Neural progenitor cell (in vitro differentiated cells): Measurements from ENCODE around the gene HYCC2.

Experiments used
- CTCF ChIP-seq: fragments of 200-600 bp; sonication (generic); IDR thresholded peaks from 2 replicates; pipeline ENCODE4 v1.5.1; 2017; ENCODE audit warnings: antibody characterized with exemption, mild to moderate bottlenecking
- EZH2 ChIP-seq: fragments of 200-600 bp; sonication (generic); IDR thresholded peaks from 2 replicates; pipeline ENCODE4 v1.6.1; 2017; ENCODE audit warnings: antibody characterized with exemption, mild to moderate bottlenecking, moderate library complexity

GRCh38 chr2:201021914-201022313, 49.6 kb downstream of the HYCC2 start:
- no peak for TF ChIP-seq CTCF
- no peak for TF ChIP-seq EZH2
